Breast epithelium (tissue), 3 donors: ENCODE data around the gene SP140.

Experiments used
- POLR2A ChIP-seq: fragments of 450-650 bp; IDR thresholded peaks from one replicate; pipeline ENCODE4 v1.6.1; 2016; ENCODE audit warnings: antibody characterized with exemption, mild to moderate bottlenecking, moderate library complexity
- TF ChIP-seq, protein P1 (sequence below), 3 donors: fragments of 450-650 bp; IDR thresholded peaks; one replicate each; pipeline ENCODE4 v1.5.1; 2016 to 2017; ENCODE audit warnings: antibody characterized with exemption in 3 of 3, mild to moderate bottlenecking in 3 of 3, moderate library complexity in 3 of 3

DNA sequence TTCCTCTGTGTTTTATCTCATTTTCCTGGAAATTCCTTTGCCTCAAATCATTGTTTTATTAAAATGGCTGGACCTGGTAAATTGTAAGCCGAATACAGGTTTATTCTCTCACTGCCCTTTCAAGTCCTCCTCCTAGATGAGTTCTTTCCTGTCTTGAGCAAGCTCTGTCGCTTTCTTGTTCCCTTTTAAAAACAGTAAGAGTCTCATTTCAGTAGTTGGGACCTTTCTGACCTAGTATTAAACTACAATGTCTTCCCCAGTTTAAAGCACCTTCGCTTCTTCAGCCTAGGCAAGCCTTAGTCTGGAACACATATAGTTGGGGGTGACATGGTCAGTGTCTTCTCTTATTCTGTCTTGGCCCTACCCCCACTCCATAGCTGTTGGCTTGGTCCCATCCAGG lies 60.5 kb downstream of the SP140 start:
- TF ChIP-seq POLR2A: no peak
- TF ChIP-seq, protein P1, sequence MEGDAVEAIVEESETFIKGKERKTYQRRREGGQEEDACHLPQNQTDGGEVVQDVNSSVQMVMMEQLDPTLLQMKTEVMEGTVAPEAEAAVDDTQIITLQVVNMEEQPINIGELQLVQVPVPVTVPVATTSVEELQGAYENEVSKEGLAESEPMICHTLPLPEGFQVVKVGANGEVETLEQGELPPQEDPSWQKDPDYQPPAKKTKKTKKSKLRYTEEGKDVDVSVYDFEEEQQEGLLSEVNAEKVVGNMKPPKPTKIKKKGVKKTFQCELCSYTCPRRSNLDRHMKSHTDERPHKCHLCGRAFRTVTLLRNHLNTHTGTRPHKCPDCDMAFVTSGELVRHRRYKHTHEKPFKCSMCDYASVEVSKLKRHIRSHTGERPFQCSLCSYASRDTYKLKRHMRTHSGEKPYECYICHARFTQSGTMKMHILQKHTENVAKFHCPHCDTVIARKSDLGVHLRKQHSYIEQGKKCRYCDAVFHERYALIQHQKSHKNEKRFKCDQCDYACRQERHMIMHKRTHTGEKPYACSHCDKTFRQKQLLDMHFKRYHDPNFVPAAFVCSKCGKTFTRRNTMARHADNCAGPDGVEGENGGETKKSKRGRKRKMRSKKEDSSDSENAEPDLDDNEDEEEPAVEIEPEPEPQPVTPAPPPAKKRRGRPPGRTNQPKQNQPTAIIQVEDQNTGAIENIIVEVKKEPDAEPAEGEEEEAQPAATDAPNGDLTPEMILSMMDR (IDR thresholded peaks at IDR 0.05): no peak
